ENCODE results near the gene SH3PXD2A. TPM values are rescaled to one million over a fixed set of nuclear protein-coding genes. Genes with fewer than 3 reads are reported as not detected.

SH3PXD2A gene
- total and polyA plus RNA-seq, 2 experiments from 2014 or later, result 1.8 to 5.0 TPM

GRCh38 chr10:103781329-103782061, 73.9 kb downstream of the SH3PXD2A start:
- H3K27me3 Mint-ChIP-seq (ENCODE audit: insufficient read depth, low read depth, poor library complexity), result peaks cover 1% of the 10 kb centered on the region
- H3K4me2 ChIP-seq, result no peak overlapping the region
- H3K36me3 ChIP-seq (ENCODE audit: insufficient read depth), result no peaks in the 10 kb centered on the region
- peak; percentile 45 for ATAC-seq
- H3F3A ChIP-seq (replicated peaks; ENCODE audit: low read depth), result no peaks in the 10 kb centered on the region
- no peak overlapping the region for H3K27ac ChIP-seq (ENCODE audit: low read depth)
- no peak overlapping the region for H3K4me3 ChIP-seq
- H3K27me3 ChIP-seq (ENCODE audit: insufficient read depth), result no peaks in the 10 kb centered on the region
- H3K36me3 Mint-ChIP-seq (ENCODE audit: low read depth), result no peaks in the 10 kb centered on the region
- no peak overlapping the region for H3K4me3 Mint-ChIP-seq
- no peaks in the 10 kb centered on the region for H3K9me2 ChIP-seq (ENCODE audit: insufficient read depth)
- H3K79me2 ChIP-seq (replicated peaks; ENCODE audit: insufficient read depth), result no peaks in the 10 kb centered on the region
- H3K9me3 Mint-ChIP-seq, result no peaks in the 10 kb centered on the region
- peaks cover 10% of the 10 kb centered on the region for H3K4me1 Mint-ChIP-seq
- no peak for TF ChIP-seq ZNF114 (CRISPR knock-in tag; IDR thresholded peaks at IDR 0.05)
- peak; percentile 43 to 69 for TF ChIP-seq CTCF (conservative IDR thresholded peaks at IDR 0.05; ENCODE audit: low read depth in 2 of 2)
- peak; percentile 44 for DNase-seq (ENCODE audit: low spot score)
- no peaks in the 10 kb centered on the region for H4K20me1 ChIP-seq (replicated peaks; ENCODE audit: insufficient read depth)
- H3K27ac Mint-ChIP-seq, result no peak overlapping the region; the same call in 1 of the 2 replicates
- H2AFZ ChIP-seq, result no peak overlapping the region
- no peaks in the 10 kb centered on the region for H3K4me1 ChIP-seq (ENCODE audit: insufficient read depth)

GRCh38 chr10:103780242-103781149, 74.9 kb downstream of the SH3PXD2A start:
- no peak overlapping the region for H3K27ac ChIP-seq (ENCODE audit: low read depth)
- H3K36me3 ChIP-seq (ENCODE audit: insufficient read depth), result no peaks in the 10 kb centered on the region
- H3K4me2 ChIP-seq, result no peak overlapping the region
- TF ChIP-seq NANOG (IDR thresholded peaks at IDR 0.05; ENCODE audit: borderline replicate concordance) (no peak), CTCF (conservative IDR thresholded peaks at IDR 0.05; ENCODE audit: low read depth in 2 of 2) (no peak), EZH2phosphoT487 (IDR thresholded peaks at IDR 0.05; ENCODE audit: unreplicated experiment) (no peak), ZNF331 (CRISPR knock-in tag; IDR thresholded peaks at IDR 0.05; ENCODE audit: low read depth) (no peak), ETS1 (IDR thresholded peaks at IDR 0.05) (no peak), STAT1 (IDR thresholded peaks at IDR 0.05; ENCODE audit: unreplicated experiment) (no peak), ZNF114 (CRISPR knock-in tag; IDR thresholded peaks at IDR 0.05) (no peak), REST (IDR thresholded peaks at IDR 0.05; ENCODE audit: unreplicated experiment) (no peak)
- no peak overlapping the region for H3K27ac Mint-ChIP-seq
- no peak overlapping the region for H2AFZ ChIP-seq
- peaks cover 5% of the 10 kb centered on the region for H3K27me3 Mint-ChIP-seq (ENCODE audit: insufficient read depth, low read depth, poor library complexity)
- no peak for ATAC-seq
- no peaks in the 10 kb centered on the region for H3F3A ChIP-seq (replicated peaks; ENCODE audit: low read depth)
- H3K9me2 ChIP-seq (ENCODE audit: insufficient read depth), result no peaks in the 10 kb centered on the region
- H3K27me3 ChIP-seq (ENCODE audit: insufficient read depth), result no peaks in the 10 kb centered on the region
- no peaks in the 10 kb centered on the region for H3K36me3 Mint-ChIP-seq (ENCODE audit: low read depth)
- H3K4me1 ChIP-seq (ENCODE audit: insufficient read depth), result no peaks in the 10 kb centered on the region
- no peaks in the 10 kb centered on the region for H3K79me2 ChIP-seq (replicated peaks; ENCODE audit: insufficient read depth)
- no peak overlapping the region for H3K4me3 Mint-ChIP-seq
- no peak for DNase-seq (ENCODE audit: low spot score)
- H3K9me3 Mint-ChIP-seq, result no peaks in the 10 kb centered on the region
- H3K4me1 Mint-ChIP-seq, result peaks cover 7% of the 10 kb centered on the region
- H4K20me1 ChIP-seq (replicated peaks; ENCODE audit: insufficient read depth), result no peaks in the 10 kb centered on the region
- no peak overlapping the region for H3K4me3 ChIP-seq
